Bronchial epithelial cell (primary cell): ENCODE measurements around the gene PLCXD3. TPM values are rescaled to one million over a fixed set of nuclear protein-coding genes. Genes with fewer than 3 reads are reported as not detected.
A peak's percentile ranks its signal among the peaks of the same experiment; 100 is the strongest.

Source experiments
- DNase-seq: peaks from one replicate; pipeline ENCODE4 v3.0.0-alpha.2; 2010; ENCODE audit warnings: low read depth
- FAIRE-seq: peaks from 2 replicates; lab custom pipeline; 2011; peaks lifted over from hg19 to GRCh38; lab: Jason Lieb, UNC
- H3K27me3 ChIP-seq: 2 replicates; pipeline ENCODE4 v1.5.1; 2011; ENCODE audit warnings: low read length; ENCODE audit not compliant: control insufficient read depth, insufficient read depth
- H3K36me3 ChIP-seq: 2 replicates; pipeline ENCODE4 v1.5.1; 2011; ENCODE audit warnings: low read length; ENCODE audit not compliant: control insufficient read depth, insufficient read depth
- H3K4me3 ChIP-seq: 2 replicates; pipeline ENCODE4 v1.5.1; 2011; ENCODE audit warnings: mild to moderate bottlenecking, low read depth, low read length, control low read depth
- total RNA-seq: library from RNA; depleted of rRNA; stranded (reverse); fragments of >200 nt; gene quantifications from 2 replicates; pipeline ENCODE4 v1.2.1, GENCODE V29; 2014
- TF ChIP-seq, protein P1 (sequence below): IDR thresholded peaks from 2 replicates; pipeline ENCODE4 v1.5.1; 2011; ENCODE audit warnings: mild to moderate bottlenecking, moderate library complexity, low read length, control low read depth, inconsistent platforms; ENCODE audit not compliant: insufficient read depth, severe bottlenecking

Gene PLCXD3
- total RNA-seq, 1 donor from 2014 or later: not detected

DNA sequence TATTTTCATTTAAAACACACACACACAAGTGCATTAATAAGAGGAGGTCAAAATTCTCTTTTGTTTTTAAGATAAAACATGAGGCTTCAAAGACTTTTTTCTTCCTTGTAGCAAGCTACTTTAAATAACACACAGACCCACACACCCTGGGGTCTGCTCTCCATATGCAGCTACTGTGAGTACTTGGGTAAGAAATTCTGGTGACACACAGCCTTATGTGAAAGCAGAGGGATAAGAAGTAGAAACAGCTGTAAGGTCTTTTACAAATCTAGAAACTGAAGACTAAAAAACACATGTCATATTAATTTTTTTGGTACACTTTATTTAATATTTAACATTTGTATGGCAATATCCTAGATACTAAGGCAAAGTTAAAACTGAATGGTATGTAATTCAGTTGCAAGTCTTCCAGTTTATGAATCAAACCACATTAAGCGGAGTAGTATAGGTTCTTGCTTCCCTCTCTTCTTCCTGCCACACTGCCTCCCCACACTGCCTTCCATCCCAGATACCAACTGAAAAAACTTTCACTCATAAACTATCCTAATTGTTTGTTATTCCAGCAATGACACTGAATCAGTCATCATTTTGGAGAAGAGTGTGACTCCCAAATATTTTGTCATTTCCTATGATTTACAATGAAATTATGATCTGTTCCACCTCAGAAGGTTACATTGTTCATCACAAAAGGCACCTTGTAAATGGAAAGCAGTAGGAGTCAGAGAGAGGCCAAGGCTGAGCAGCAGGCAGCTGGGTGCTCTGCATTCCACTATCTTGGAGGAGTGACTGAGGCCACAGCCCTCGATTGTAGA lies 92.0 kb downstream of the PLCXD3 start:
- no peak for DNase-seq
- no peaks in the 10 kb centered on the region for H3K36me3 ChIP-seq
- no peak overlapping the region for H3K4me3 ChIP-seq
- TF ChIP-seq, protein P1, sequence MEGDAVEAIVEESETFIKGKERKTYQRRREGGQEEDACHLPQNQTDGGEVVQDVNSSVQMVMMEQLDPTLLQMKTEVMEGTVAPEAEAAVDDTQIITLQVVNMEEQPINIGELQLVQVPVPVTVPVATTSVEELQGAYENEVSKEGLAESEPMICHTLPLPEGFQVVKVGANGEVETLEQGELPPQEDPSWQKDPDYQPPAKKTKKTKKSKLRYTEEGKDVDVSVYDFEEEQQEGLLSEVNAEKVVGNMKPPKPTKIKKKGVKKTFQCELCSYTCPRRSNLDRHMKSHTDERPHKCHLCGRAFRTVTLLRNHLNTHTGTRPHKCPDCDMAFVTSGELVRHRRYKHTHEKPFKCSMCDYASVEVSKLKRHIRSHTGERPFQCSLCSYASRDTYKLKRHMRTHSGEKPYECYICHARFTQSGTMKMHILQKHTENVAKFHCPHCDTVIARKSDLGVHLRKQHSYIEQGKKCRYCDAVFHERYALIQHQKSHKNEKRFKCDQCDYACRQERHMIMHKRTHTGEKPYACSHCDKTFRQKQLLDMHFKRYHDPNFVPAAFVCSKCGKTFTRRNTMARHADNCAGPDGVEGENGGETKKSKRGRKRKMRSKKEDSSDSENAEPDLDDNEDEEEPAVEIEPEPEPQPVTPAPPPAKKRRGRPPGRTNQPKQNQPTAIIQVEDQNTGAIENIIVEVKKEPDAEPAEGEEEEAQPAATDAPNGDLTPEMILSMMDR: no peak
- FAIRE-seq: no peak
- no peaks in the 10 kb centered on the region for H3K27me3 ChIP-seq

DNA sequence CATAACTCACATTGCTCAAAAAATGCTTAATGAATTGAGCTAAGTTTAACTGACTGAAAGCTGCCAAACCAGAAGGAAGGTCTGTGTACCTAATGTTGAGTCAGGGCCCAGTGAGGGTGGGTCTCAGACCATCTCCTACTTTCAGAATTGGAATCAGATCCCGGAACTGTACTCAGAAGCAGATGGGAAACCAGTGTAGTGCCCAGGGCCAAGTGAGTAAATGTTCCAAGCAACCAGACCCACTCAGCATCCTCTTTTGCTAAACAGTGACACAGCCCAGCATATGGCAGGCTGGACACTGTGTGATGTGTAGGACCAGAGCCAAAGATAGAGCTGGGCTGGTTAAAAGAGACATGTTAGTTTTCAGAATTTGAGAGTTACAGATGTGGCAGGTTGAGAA lies 94.1 kb downstream of the PLCXD3 start:
- no peak for DNase-seq
- Histone ChIP-seq H3K27me3 (no peaks in the 10 kb centered on the region), H3K36me3 (no peaks in the 10 kb centered on the region), H3K4me3 (no peak overlapping the region)
- no peak for FAIRE-seq
- TF ChIP-seq, protein P1: no peak

DNA sequence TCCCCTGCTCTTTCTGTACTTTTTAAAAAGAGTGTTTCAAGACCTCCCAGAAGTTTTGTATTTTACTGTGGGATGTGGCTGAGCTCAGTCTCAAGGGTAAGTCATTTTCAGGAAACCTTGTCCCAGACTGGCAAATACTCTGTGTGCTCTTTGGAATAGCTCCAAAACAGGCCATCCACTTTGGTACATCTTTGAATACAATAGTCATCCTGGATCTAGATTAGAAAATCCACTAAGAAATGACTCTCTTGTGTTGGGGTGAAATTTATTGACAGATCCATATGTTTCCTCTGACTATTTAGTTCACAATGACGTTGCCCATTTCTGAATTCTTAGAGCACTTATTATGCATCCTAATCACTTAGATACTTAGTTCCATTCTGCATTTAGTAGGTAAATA lies 95.2 kb downstream of the PLCXD3 start:
- no peaks in the 10 kb centered on the region for H3K36me3 ChIP-seq
- no peak overlapping the region for H3K4me3 ChIP-seq
- TF ChIP-seq, protein P1: no peak
- H3K27me3 ChIP-seq: no peaks in the 10 kb centered on the region
- FAIRE-seq (no peak), DNase-seq (no peak)

DNA sequence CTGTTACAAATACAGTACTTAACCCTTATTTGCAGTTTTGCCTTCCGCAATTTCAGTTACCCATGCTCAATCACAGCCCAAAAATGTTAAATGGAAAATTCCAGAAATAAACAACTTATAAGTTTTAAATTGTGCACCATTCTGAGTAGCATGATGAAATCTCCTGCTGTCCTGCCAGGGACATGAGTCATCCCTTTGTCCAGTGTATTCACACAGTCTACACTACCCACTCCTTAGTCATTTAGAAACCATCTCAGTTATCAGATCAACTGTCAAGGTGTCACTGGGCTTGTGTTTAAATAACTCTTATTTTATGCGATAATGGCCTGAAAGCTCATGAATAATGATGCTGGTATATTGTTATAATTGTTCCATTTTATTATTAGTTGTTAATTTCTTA lies 95.8 kb downstream of the PLCXD3 start:
- H3K4me3 ChIP-seq: no peak overlapping the region
- H3K36me3 ChIP-seq: no peaks in the 10 kb centered on the region
- no peaks in the 10 kb centered on the region for H3K27me3 ChIP-seq
- FAIRE-seq: no peak
- DNase-seq: peak; percentile 82
- TF ChIP-seq, protein P1: no peak

DNA sequence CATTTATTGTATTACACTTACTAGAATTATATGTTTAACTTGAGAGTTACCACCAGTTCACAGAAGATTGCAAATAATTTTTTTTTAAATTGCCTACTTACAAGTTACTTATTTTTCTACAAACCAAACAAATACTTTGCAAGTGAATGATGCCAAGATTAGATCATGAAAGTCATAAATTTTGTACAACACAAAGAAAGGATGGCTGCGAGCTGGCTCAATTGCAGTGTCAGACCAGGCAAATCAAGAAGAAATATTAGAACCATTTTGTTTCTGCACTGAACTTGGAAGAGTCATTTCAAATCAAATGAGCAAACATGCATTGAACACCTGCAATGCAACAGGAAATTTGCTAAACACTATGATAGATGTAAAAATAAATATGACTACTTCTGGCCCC lies 97.3 kb downstream of the PLCXD3 start:
- TF ChIP-seq, protein P1: no peak
- DNase-seq (no peak), FAIRE-seq (no peak)
- no peaks in the 10 kb centered on the region for H3K27me3 ChIP-seq
- no peak overlapping the region for H3K4me3 ChIP-seq
- H3K36me3 ChIP-seq: no peaks in the 10 kb centered on the region
